Subcutaneous preadipocyte (primary cell): Measurements from ENCODE around the gene NME5. TPM values are rescaled to one million over a fixed set of nuclear protein-coding genes. Genes with fewer than 3 reads are reported as not detected.

Experiments used
- small RNA-seq: library from RNA; depleted of rRNA; stranded (forward); fragments of <200 nt; gene quantifications from one replicate; pipeline ENCODE3, GENCODE V24; 2012
- total RNA-seq: library from RNA; depleted of rRNA; stranded (reverse); fragments of >200 nt; gene quantifications from 2 replicates; pipeline ENCODE4 v1.2.3, GENCODE V29; 2012

Gene NME5
- total RNA-seq: 1.2 and 3.3 TPM in 2 replicates

GRCh38 chr5:138138949-138139780 lies at the start of gene NME5:
TSS of gene NME5 (minus strand) at chr5:138139428. CDS start at chr5:138138780, 648 bp downstream.

GRCh38 chr5:138178516-138179276 lies 39.5 kb upstream of the NME5 start, which contains the start of the genes BRD8 and KIF20A:
TSS of gene BRD8 (minus strand) at chr5:138178630. CDS start at chr5:138178614, 16 bp downstream.
TSS of gene KIF20A (plus strand) at chr5:138179112. CDS start at chr5:138179681, 569 bp downstream.

GRCh38 chr5:138083702-138084101 lies 55.5 kb downstream of the NME5 start, which contains the start of gene WNT8A:
TSS of gene WNT8A (plus strand) at chr5:138084033. CDS start at chr5:138084128, 95 bp downstream.

Small RNAs within 50 kb of the gene (small RNA-seq; reads per million reads assigned to genes)
- gene RNU6-1148P (not detected), gene RNU6-460P (not detected), gene RNU6-888P (0.33 reads per million, percentile 12 among the genes with 10 or more reads in this experiment)

Other genes starting within 250 kb of the NME5 start
- gene PKD2L2, start 250.0 kb downstream of the NME5 start, total RNA-seq: not detected in 2 replicates
- 15.8 and 20.1 TPM in 2 replicates for gene FAM13B, start 106.3 kb downstream of the NME5 start, total RNA-seq
- gene WNT8A, start 55.4 kb downstream of the NME5 start, total RNA-seq: not detected in 2 replicates
- gene BRD8, start 39.2 kb upstream of the NME5 start, total RNA-seq: 39.7 and 45.7 TPM in 2 replicates
- gene KIF20A, start 39.7 kb upstream of the NME5 start, total RNA-seq: 57.1 and 63.9 TPM in 2 replicates
- 21.7 and 28.3 TPM in 2 replicates for gene CDC23, start 73.9 kb upstream of the NME5 start, total RNA-seq
- under 0.01 TPM in 1 of 2 replicates, not detected in the other for gene GFRA3, start 135.2 kb upstream of the NME5 start, total RNA-seq
- 6.2 and 11.9 TPM in 2 replicates for gene CDC25C, start 192.4 kb upstream of the NME5 start, total RNA-seq
- 30.1 and 33.2 TPM in 2 replicates for gene FAM53C, start 198.8 kb upstream of the NME5 start, total RNA-seq
- 36.0 and 49.7 TPM in 2 replicates for gene KDM3B, start 213.3 kb upstream of the NME5 start, total RNA-seq